GM12878 (cell line): ENCODE measurements around the gene RANGAP1. TPM values are rescaled to one million over a fixed set of nuclear protein-coding genes. Genes with fewer than 3 reads are reported as not detected.

Source experiments
- ATAC-seq: fragments of 200-7000 bp; cut with Tn5 transposase; 3 replicates; pipeline ENCODE4 v1.9.1; 2020; ENCODE audit warnings: mild to moderate bottlenecking, moderate library complexity
- BruUV-seq: library from RNA; stranded (reverse); fragments of 400-500 nt; replicated peaks from 2 replicates; lab custom pipeline; 2021; lab: Mats Ljungman, UMichigan
- CTCF ChIA-PET: fragments of 300-600 bp; sonication (Branson Sonifier 250); formaldehyde crosslinking; extraction: SDS; loops from one replicate; lab custom pipeline; 2021; ENCODE audit warnings: inconsistent platforms; lab: Yijun Ruan, JAX
- POLR2A ChIA-PET: fragments of 350-600 bp; formaldehyde crosslinking; extraction: SDS; loops from one replicate; lab custom pipeline; 2021; ENCODE audit warnings: inconsistent platforms; lab: Charles Lee
- RAD21 ChIA-PET: fragments of 300-600 bp; sonication (Branson Sonifier 250); formaldehyde crosslinking; loops from one replicate; lab custom pipeline; 2023; ENCODE audit warnings: antibody characterized with exemption; ENCODE audit not compliant: unreplicated experiment; lab: Charles Lee
- SMC1A ChIA-PET: fragments of 300-600 bp; sonication (Branson Sonifier 250); formaldehyde crosslinking; loops from one replicate; lab custom pipeline; 2023; ENCODE audit not compliant: unreplicated experiment, uncharacterized antibody; lab: Charles Lee
- DNase-seq: peaks from one replicate; pipeline ENCODE4 v3.0.0-alpha.2; 2011; ENCODE audit warnings: low read depth, low spot score
- FAIRE-seq: peaks from 3 replicates; lab custom pipeline; 2011; peaks lifted over from hg19 to GRCh38; lab: Jason Lieb, UNC
- H2AFZ ChIP-seq: 2 replicates; pipeline ENCODE4 v1.6.0; 2011; ENCODE audit warnings: low read depth, low read length, control low read depth; ENCODE audit not compliant: control insufficient read depth
- H3K27ac ChIP-seq: 2 replicates; pipeline ENCODE4 v1.5.1; 2011; ENCODE audit warnings: control low read depth; ENCODE audit not compliant: control insufficient read depth, insufficient read depth
- H3K27me3 ChIP-seq, 2 experiments: replicated peaks in 1 of 2; 2 replicates each; pipeline versions ENCODE4 v1.6.0 to v1.6.1; 2011; ENCODE audit warnings: low read length in 1 of 2; ENCODE audit not compliant: control insufficient read depth in 2 of 2, insufficient read depth in 2 of 2
- H3K36me3 ChIP-seq, 2 experiments: 2 replicates each; pipeline ENCODE4 v1.5.1; 2011; ENCODE audit warnings: low read length in 1 of 2; ENCODE audit not compliant: control insufficient read depth in 2 of 2, insufficient read depth in 2 of 2
- H3K4me1 ChIP-seq: 2 replicates; pipeline ENCODE4 v1.6.1; 2011; ENCODE audit warnings: mild to moderate bottlenecking, low read length, moderate library complexity, mixed read lengths; ENCODE audit not compliant: control insufficient read depth, insufficient read depth
- H3K4me2 ChIP-seq: 2 replicates; pipeline ENCODE4 v1.6.0; 2011; ENCODE audit warnings: control low read depth; ENCODE audit not compliant: control insufficient read depth, insufficient read depth
- H3K4me3 ChIP-seq: fragments of 200-600 bp; sonication (generic); 2 replicates; pipeline ENCODE4 v1.5.1; 2016
- H3K79me2 ChIP-seq: 2 replicates; pipeline ENCODE4 v1.6.0; 2011; ENCODE audit warnings: low read length; ENCODE audit not compliant: control insufficient read depth, insufficient read depth
- H3K9ac ChIP-seq: 2 replicates; pipeline ENCODE4 v1.8.0; 2011; ENCODE audit warnings: low read length, control low read depth, mixed read lengths; ENCODE audit not compliant: control insufficient read depth, insufficient read depth
- H3K9me3 ChIP-seq: replicated peaks from 3 replicates; pipeline ENCODE4 v1.5.1; 2011; ENCODE audit warnings: mild to moderate bottlenecking, low read length; ENCODE audit not compliant: control insufficient read depth, insufficient read depth
- H4K20me1 ChIP-seq: 2 replicates; pipeline ENCODE4 v1.6.0; 2011; ENCODE audit not compliant: control insufficient read depth, insufficient read depth
- CHD2 ChIP-seq: IDR thresholded peaks from 2 replicates; pipeline ENCODE4 v1.6.1; 2011; ENCODE audit warnings: low read depth, low read length, improper control_type of control experiment, borderline replicate concordance
- ESRRA ChIP-seq: IDR thresholded peaks from 2 replicates; pipeline ENCODE4 v1.6.1; 2012; ENCODE audit warnings: mild to moderate bottlenecking, low read length, improper control_type of control experiment
- FOS ChIP-seq: IDR thresholded peaks from 3 replicates; pipeline ENCODE4 v1.6.1; 2011; ENCODE audit warnings: borderline replicate concordance; ENCODE audit not compliant: insufficient read length; ENCODE audit errors: extremely low read depth
- FOXM1 ChIP-seq: IDR thresholded peaks from 2 replicates; pipeline ENCODE4 v1.6.1; 2012; ENCODE audit warnings: low read depth, mild to moderate bottlenecking, inconsistent platforms, low read length, moderate library complexity
- KAT2A ChIP-seq: conservative IDR thresholded peaks from 2 replicates; pipeline ENCODE4 v1.6.1; 2011; ENCODE audit warnings: low read depth, low read length; ENCODE audit not compliant: control insufficient read depth
- RAD51 ChIP-seq: fragments of 450-650 bp; IDR thresholded peaks from 2 replicates; pipeline ENCODE4 v1.6.1; 2016; ENCODE audit warnings: moderate library complexity, mild to moderate bottlenecking, inconsistent platforms
- SREBF2 ChIP-seq: IDR thresholded peaks from 2 replicates; pipeline ENCODE4 v1.6.1; 2012; ENCODE audit warnings: mild to moderate bottlenecking, low read length
- WGBS: methylation state at CpG from one replicate; pipeline ENCODE4 v1.1.6; 2016; ENCODE audit warnings: low lambda C conversion rate; ENCODE audit not compliant: insufficient replicate concordance, insufficient coverage; ENCODE audit errors: missing lambda C conversion rate; 5-methylcytosine and 5-hydroxymethylcytosine counted together
- in situ Hi-C: fragments of 300-500 bp; cut with MboI; formaldehyde crosslinking; loops from 9 replicates; pipeline ENCODE4 v1.14.3; 2018; ENCODE audit warnings: mixed read lengths
- intact Hi-C: fragments of 100-400 bp; cut with micrococcal nuclease; formaldehyde crosslinking; loops from one replicate; pipeline ENCODE4 v1.14.2; 2022; ENCODE audit not compliant: unreplicated experiment
- polyA plus RNA-seq, 11 experiments: library from polyadenylated mRNA; depleted of rRNA in 4 of 11; unstranded in 6 of 11; stranded (reverse) in 5 of 11; fragments of >200 nt; fragmentation: Nextera tagmentation in 4 of 11; fragmentation: Illumina TruSeq in 1 of 11; extraction: Ambion mirVana in 4 of 11; extraction: Trizol in 1 of 11; gene quantifications; 1 replicate in 1 of 11; 2 replicates in 10 of 11; pipeline versions ENCODE4 v1.2.1 to v1.2.3, GENCODE V29; 2011 to 2016; ENCODE audit warnings: inconsistent platforms in 2 of 11, missing spikeins in 2 of 11, low read depth in 1 of 11
- total RNA-seq, 4 experiments: library from RNA; depleted of rRNA in 3 of 4; stranded (reverse); fragments of >200 nt in 3 of 4; fragmentation: Illumina TruSeq in 1 of 4; extraction: Trizol in 1 of 4; gene quantifications; 2 replicates each; pipeline versions ENCODE4 v1.2.1 to v1.2.3, GENCODE V29; 2013 to 2021
- TF ChIP-seq, protein P1 (sequence below): fragments of 450-650 bp; IDR thresholded peaks from 2 replicates; pipeline ENCODE4 v1.6.1; 2017; ENCODE audit warnings: mild to moderate bottlenecking, low read depth, inconsistent platforms; ENCODE audit not compliant: poor library complexity, severe bottlenecking

RANGAP1 gene
- total and polyA plus RNA-seq, 10 of the 15 experiments (the other 5 are each of a cell fraction or from before 2014, with no cell fraction given), result 2.5 to 109 (median 60.2) TPM

DNA sequence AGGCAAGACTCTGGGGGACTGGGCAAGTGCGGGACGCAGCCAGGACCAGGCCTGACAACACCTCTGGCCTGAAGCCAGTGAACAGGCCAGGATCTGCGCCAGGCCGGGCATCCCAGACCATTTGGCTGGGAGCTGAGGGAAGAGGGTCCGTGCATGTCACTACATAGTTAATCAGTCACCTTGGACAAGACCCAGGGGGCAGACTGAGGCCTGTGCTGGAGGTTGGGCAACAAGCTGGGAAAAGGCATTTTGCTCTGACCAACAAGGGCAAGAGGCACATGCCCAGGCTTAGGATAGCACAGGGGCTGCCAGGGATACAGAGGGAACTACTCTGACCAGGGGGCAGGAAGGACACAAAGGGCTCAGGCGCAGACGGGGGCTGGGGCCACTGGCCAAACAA lies 38.3 kb downstream of the RANGAP1 start:
- Histone ChIP-seq H3K4me2 (no peak overlapping the region), H3K36me3 (peaks cover 9 to 50% of the 10 kb centered on the region in 2 experiments), H3K79me2 (no peaks in the 10 kb centered on the region), H4K20me1 (no peaks in the 10 kb centered on the region), H3K4me1 (no peaks in the 10 kb centered on the region)
- no peak for FAIRE-seq
- RAD21 ChIA-PET, result interaction anchor here (1.3 kb wide), 1 partner anchor 325 kb away, joined by 3 read pairs; no protein-coding TSS in a partner anchor
- no TSS peak for BruUV-seq
- intact Hi-C loops, result no loop called here
- POLR2A ChIA-PET, result no interaction called here
- no peak for TF ChIP-seq SREBF2
- no peak for TF ChIP-seq KAT2A
- TF ChIP-seq RAD51, result no peak
- TF ChIP-seq, protein P1, sequence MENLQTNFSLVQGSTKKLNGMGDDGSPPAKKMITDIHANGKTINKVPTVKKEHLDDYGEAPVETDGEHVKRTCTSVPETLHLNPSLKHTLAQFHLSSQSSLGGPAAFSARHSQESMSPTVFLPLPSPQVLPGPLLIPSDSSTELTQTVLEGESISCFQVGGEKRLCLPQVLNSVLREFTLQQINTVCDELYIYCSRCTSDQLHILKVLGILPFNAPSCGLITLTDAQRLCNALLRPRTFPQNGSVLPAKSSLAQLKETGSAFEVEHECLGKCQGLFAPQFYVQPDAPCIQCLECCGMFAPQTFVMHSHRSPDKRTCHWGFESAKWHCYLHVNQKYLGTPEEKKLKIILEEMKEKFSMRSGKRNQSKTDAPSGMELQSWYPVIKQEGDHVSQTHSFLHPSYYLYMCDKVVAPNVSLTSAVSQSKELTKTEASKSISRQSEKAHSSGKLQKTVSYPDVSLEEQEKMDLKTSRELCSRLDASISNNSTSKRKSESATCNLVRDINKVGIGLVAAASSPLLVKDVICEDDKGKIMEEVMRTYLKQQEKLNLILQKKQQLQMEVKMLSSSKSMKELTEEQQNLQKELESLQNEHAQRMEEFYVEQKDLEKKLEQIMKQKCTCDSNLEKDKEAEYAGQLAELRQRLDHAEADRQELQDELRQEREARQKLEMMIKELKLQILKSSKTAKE, result no peak
- TF ChIP-seq FOS, result no peak
- no peak for TF ChIP-seq CHD2
- no peak for TF ChIP-seq ESRRA
- no peak for TF ChIP-seq FOXM1
- TF ChIP-seq, all 136 proteins: peak for 0
- Histone ChIP-seq H3K9ac (no peak overlapping the region), H3K27ac (no peak overlapping the region), H2AFZ (no peak overlapping the region), H3K9me3 (no peaks in the 10 kb centered on the region), H3K27me3 (no peaks in the 10 kb centered on the region), H3K4me3 (no peak overlapping the region)
- SMC1A ChIA-PET, result interaction anchor here (0.6 to 1.4 kb wide), 2 partner anchors 206 to 325 kb away, joined by 3 read pairs; no protein-coding TSS in a partner anchor
- in situ Hi-C loops, result no loop called here
- DNase-seq (no peak), ATAC-seq (no peak)
- 90% methylated on average over 7 of the region's 7 CpGs for WGBS
- CTCF ChIA-PET, result no interaction called here
